Loucy (cell line): Measurements from ENCODE around the gene LDLRAD4.

Experiments
- H2AFZ ChIP-seq: fragments of 200-600 bp; sonication (generic); 2 replicates; pipeline ENCODE4 v1.6.0; 2016; ENCODE audit warnings: antibody characterized with exemption, mild to moderate bottlenecking, low read length, moderate library complexity
- H3F3A ChIP-seq: fragments of 200-600 bp; 2 replicates; pipeline ENCODE4 v1.6.0; 2016; ENCODE audit warnings: antibody characterized with exemption, low read depth, mild to moderate bottlenecking
- H3K27me3 ChIP-seq: fragments of 200-600 bp; sonication (generic); 2 replicates; pipeline ENCODE4 v1.6.1; 2014; ENCODE audit warnings: low read length, mild to moderate bottlenecking; ENCODE audit not compliant: insufficient read depth, poor library complexity, severe bottlenecking
- H3K36me3 ChIP-seq: fragments of 200-600 bp; sonication (generic); 2 replicates; pipeline ENCODE4 v1.6.1; 2016; ENCODE audit warnings: low read length; ENCODE audit not compliant: insufficient read depth
- H3K4me1 ChIP-seq: fragments of 200-600 bp; sonication (generic); 2 replicates; pipeline ENCODE4 v1.5.1; 2014; ENCODE audit warnings: low read length, mild to moderate bottlenecking; ENCODE audit not compliant: insufficient read depth, poor library complexity, severe bottlenecking
- H3K4me2 ChIP-seq: fragments of 200-600 bp; sonication (generic); 2 replicates; pipeline ENCODE4 v1.6.0; 2014; ENCODE audit warnings: antibody characterized with exemption, low read length, low read depth, mild to moderate bottlenecking; ENCODE audit not compliant: poor library complexity, severe bottlenecking
- H3K4me3 ChIP-seq: fragments of 200-600 bp; sonication (generic); 2 replicates; pipeline ENCODE4 v1.5.1; 2014; ENCODE audit warnings: low read length, mild to moderate bottlenecking, mixed read lengths; ENCODE audit not compliant: poor library complexity, severe bottlenecking
- H3K79me2 ChIP-seq: fragments of 200-600 bp; sonication (generic); 2 replicates; pipeline ENCODE4 v1.6.1; 2014; ENCODE audit warnings: low read length; ENCODE audit not compliant: insufficient read depth
- H3K9ac ChIP-seq: fragments of 200-600 bp; sonication (generic); 2 replicates; pipeline ENCODE4 v1.6.0; 2014; ENCODE audit warnings: mild to moderate bottlenecking, low read depth, low read length, moderate library complexity; ENCODE audit not compliant: poor library complexity, severe bottlenecking
- H3K9me2 ChIP-seq: fragments of 200-600 bp; sonication (generic); replicated peaks from 2 replicates; pipeline ENCODE4 v1.6.1; 2016; ENCODE audit warnings: low read depth, low read length, mixed read lengths
- H3K9me3 ChIP-seq: fragments of 200-600 bp; sonication (generic); 2 replicates; pipeline ENCODE4 v1.6.1; 2014; ENCODE audit warnings: mild to moderate bottlenecking, antibody characterized with exemption, low read length, low read depth; ENCODE audit not compliant: insufficient read depth
- H4K20me1 ChIP-seq: fragments of 200-600 bp; sonication (generic); 2 replicates; pipeline ENCODE4 v1.6.0; 2014; ENCODE audit warnings: antibody characterized with exemption, low read length, mild to moderate bottlenecking; ENCODE audit not compliant: insufficient read depth, poor library complexity, severe bottlenecking
- EZH2phosphoT487 ChIP-seq: fragments of 200-600 bp; IDR thresholded peaks from 2 replicates; pipeline ENCODE4 v1.6.1; 2018; ENCODE audit warnings: antibody characterized with exemption, mild to moderate bottlenecking, moderate library complexity, borderline replicate concordance
- TF ChIP-seq, protein P1 (sequence below): fragments of 200-600 bp; sonication (generic); conservative IDR thresholded peaks from 2 replicates; pipeline ENCODE4 v1.5.1; 2014; ENCODE audit warnings: mild to moderate bottlenecking, antibody characterized with exemption, low read length

The LDLRAD4 gene

DNA sequence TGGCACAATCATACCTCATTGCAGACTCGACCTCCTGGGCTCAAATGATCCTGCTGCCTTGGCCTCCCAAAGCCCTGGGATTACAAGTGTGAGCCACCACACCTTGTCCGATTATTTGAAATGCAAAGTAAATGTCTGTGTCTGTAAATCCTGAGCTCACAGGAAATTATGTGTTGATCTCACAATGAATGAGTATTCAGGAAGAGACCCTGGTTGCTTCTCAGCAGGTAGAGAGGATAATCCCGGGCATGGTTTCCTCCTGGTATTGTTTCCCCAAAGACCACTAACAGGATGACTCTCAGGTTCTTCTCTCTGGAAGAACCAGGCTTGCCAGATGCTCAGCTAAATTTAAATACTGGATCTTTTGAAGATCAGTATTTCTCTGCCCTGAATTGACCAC lies 147.6 kb downstream of the LDLRAD4 start:
- no peaks in the 10 kb centered on the region for H3K9me3 ChIP-seq
- H3K79me2 ChIP-seq: peaks cover 8% of the 10 kb centered on the region; the same call in 1 of the 2 replicates
- H4K20me1 ChIP-seq: no peaks in the 10 kb centered on the region
- no peaks in the 10 kb centered on the region for H3K27me3 ChIP-seq
- H3K9me2 ChIP-seq: no peaks in the 10 kb centered on the region
- H3F3A ChIP-seq: no peaks in the 10 kb centered on the region
- TF ChIP-seq, protein P1, sequence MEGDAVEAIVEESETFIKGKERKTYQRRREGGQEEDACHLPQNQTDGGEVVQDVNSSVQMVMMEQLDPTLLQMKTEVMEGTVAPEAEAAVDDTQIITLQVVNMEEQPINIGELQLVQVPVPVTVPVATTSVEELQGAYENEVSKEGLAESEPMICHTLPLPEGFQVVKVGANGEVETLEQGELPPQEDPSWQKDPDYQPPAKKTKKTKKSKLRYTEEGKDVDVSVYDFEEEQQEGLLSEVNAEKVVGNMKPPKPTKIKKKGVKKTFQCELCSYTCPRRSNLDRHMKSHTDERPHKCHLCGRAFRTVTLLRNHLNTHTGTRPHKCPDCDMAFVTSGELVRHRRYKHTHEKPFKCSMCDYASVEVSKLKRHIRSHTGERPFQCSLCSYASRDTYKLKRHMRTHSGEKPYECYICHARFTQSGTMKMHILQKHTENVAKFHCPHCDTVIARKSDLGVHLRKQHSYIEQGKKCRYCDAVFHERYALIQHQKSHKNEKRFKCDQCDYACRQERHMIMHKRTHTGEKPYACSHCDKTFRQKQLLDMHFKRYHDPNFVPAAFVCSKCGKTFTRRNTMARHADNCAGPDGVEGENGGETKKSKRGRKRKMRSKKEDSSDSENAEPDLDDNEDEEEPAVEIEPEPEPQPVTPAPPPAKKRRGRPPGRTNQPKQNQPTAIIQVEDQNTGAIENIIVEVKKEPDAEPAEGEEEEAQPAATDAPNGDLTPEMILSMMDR: no peak
- no peak for TF ChIP-seq EZH2phosphoT487
- H3K9ac ChIP-seq: no peak overlapping the region
- no peaks in the 10 kb centered on the region for H3K4me1 ChIP-seq
- no peak overlapping the region for H3K4me2 ChIP-seq
- H3K4me3 ChIP-seq: no peak overlapping the region
- H3K36me3 ChIP-seq: no peaks in the 10 kb centered on the region
- H2AFZ ChIP-seq: no peak overlapping the region

DNA sequence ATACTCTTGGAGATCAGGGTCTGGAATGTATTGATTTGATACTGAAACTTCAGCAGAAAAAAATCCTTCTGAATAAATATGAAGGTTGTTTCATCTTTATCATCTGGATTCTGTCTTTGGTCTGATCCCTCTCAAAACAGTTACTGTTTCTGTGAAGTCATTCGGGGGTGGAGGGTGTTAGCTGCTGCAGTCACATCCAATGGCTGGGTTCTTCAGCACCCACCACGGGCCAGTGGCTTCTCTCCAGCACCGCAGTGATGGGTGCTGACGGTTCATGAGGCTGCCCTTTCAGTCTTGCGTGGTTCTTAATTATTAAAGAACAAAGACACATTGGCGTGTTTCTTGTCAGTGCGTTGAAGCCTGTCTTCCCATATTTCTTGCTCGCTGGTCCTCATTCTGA lies 148.0 kb downstream of the LDLRAD4 start:
- no peaks in the 10 kb centered on the region for H3K27me3 ChIP-seq
- H2AFZ ChIP-seq: no peak overlapping the region
- no peak overlapping the region for H3K4me2 ChIP-seq
- H3K4me1 ChIP-seq: no peaks in the 10 kb centered on the region
- H3F3A ChIP-seq: no peaks in the 10 kb centered on the region
- H3K36me3 ChIP-seq: no peaks in the 10 kb centered on the region
- no peak overlapping the region for H3K4me3 ChIP-seq
- H3K9me2 ChIP-seq: no peaks in the 10 kb centered on the region
- no peaks in the 10 kb centered on the region for H4K20me1 ChIP-seq
- H3K9ac ChIP-seq: no peak overlapping the region
- no peaks in the 10 kb centered on the region for H3K9me3 ChIP-seq
- TF ChIP-seq, protein P1: no peak
- TF ChIP-seq EZH2phosphoT487: no peak
- peaks cover 8% of the 10 kb centered on the region; the same call in 1 of the 2 replicates for H3K79me2 ChIP-seq

DNA sequence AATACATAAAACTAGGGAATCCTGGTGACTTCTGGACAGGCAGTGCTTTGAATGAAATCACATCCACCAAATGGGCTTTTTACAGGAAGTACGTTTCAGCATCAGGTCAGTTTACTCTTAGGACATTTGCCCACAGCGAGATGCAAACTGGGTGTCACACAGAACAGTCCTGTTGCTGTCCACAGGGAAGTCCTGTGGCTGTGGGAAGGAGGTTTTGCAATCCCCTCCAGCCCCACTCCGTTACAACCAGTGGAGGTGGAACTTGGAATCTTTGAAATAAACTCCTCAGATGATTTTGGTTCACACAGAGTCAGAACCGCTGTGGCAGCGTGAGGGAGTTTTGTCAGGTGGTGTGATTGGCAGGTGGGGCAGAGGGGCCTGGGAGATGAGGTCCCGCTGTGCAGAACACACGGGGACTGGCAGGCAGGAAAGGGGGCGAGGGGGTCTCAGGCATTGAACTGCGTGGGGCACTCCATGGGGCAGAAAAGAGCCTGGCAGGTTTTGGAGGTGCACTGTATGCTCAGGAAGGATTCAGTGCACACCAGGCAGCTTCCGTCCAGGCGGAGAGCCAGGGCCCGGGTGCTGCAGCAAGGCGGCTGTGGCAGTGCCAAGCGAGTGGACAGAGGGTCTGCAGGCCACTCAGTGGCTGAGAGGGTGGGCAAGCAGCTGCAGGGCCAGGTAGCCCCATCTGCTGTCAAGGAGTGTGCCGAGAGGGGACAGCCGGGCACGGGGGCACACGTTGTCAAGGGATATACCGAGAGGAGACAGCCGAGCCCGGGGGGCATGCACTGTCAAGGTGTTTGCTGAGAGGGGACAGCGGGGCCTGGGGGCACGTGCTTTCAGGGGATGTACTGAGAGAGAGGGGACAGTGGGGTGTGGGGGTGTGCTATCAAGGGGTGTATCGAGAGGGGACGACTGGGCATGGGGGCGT lies 148.7 kb downstream of the LDLRAD4 start:
- peaks cover 3% of the 10 kb centered on the region for H3K4me1 ChIP-seq

More for the DNA sequence above, 148.7 kb downstream of the LDLRAD4 start:
- Histone ChIP-seq H3K27me3 (no peaks in the 10 kb centered on the region), H3K4me3 (no peak overlapping the region), H2AFZ (no peak overlapping the region), H3K36me3 (no peaks in the 10 kb centered on the region), H4K20me1 (no peaks in the 10 kb centered on the region), H3K79me2 (peaks cover 8% of the 10 kb centered on the region; the same call in 1 of the 2 replicates), H3K4me2 (no peak overlapping the region), H3K9me3 (no peaks in the 10 kb centered on the region), H3F3A (no peaks in the 10 kb centered on the region), H3K9ac (no peak overlapping the region), H3K9me2 (no peaks in the 10 kb centered on the region)
- TF ChIP-seq, protein P1: no peak
- no peak for TF ChIP-seq EZH2phosphoT487
